Aorta (tissue), 5 donors: ENCODE data around the gene ACVR2A. TPM values are rescaled to one million over a fixed set of nuclear protein-coding genes. Genes with fewer than 3 reads are reported as not detected.

Experiments
- ATAC-seq: fragments of 200-7000 bp; cut with Tn5 transposase; one replicate; pipeline ENCODE4 v1.9.1; 2022; ENCODE audit warnings: moderate library complexity; ENCODE audit not compliant: low FRiP score
- DNase-seq, 2 donors: peaks; one replicate each; pipeline ENCODE4 v3.0.0-alpha.2; 2020
- H3K27ac ChIP-seq, 2 donors: one replicate each; pipeline ENCODE4 v1.5.1; 2013; ENCODE audit warnings: low read length in 2 of 2, mild to moderate bottlenecking in 2 of 2, moderate library complexity in 2 of 2, control low read depth in 1 of 2, inconsistent platforms in 1 of 2, low read depth in 1 of 2
- H3K27me3 ChIP-seq, 2 donors: one replicate each; pipeline ENCODE4 v1.6.1; 2013; ENCODE audit warnings: control low read depth in 1 of 2, low read length in 1 of 2, mild to moderate bottlenecking in 1 of 2, moderate library complexity in 1 of 2; ENCODE audit not compliant: insufficient read depth in 2 of 2, control insufficient read depth in 1 of 2
- H3K36me3 ChIP-seq, 2 donors: one replicate each; pipeline ENCODE4 v1.6.1; 2013; ENCODE audit warnings: control low read depth in 1 of 2, low read length in 1 of 2, mild to moderate bottlenecking in 1 of 2; ENCODE audit not compliant: insufficient read depth in 2 of 2, control insufficient read depth in 1 of 2
- H3K4me1 ChIP-seq, 2 donors: one replicate each; pipeline ENCODE4 v1.6.1; 2013; ENCODE audit warnings: low read length in 2 of 2, control low read depth in 1 of 2, mild to moderate bottlenecking in 1 of 2, moderate library complexity in 1 of 2; ENCODE audit not compliant: insufficient read depth in 2 of 2, control insufficient read depth in 1 of 2
- H3K4me3 ChIP-seq, 2 donors: one replicate each; pipeline ENCODE4 v1.5.1; 2013; ENCODE audit warnings: low read length in 2 of 2, control low read depth in 1 of 2, mild to moderate bottlenecking in 1 of 2
- H3K9me3 ChIP-seq: one replicate; pipeline ENCODE4 v1.6.1; 2013; ENCODE audit warnings: mild to moderate bottlenecking, low read length; ENCODE audit not compliant: control insufficient read depth
- WGBS, 2 donors: extraction: QIAGEN DNeasy Blood & Tissue Kit; methylation state at CpG; one replicate each; pipeline ENCODE4 v1.1.7; 2013; 5-methylcytosine and 5-hydroxymethylcytosine counted together
- intact Hi-C, 2 donors: fragments of 100-400 bp; cut with DNase I; formaldehyde crosslinking; loops; one replicate each; pipeline versions ENCODE4 v1.14.2 to v1.15.0; 2022
- polyA plus RNA-seq, 2 donors: library from polyadenylated mRNA; stranded (reverse); fragments of 200-250 nt; gene quantifications; one replicate each; pipeline ENCODE4 v1.2.3, GENCODE V29; 2013
- total RNA-seq, 2 donors: library from RNA; stranded (reverse); fragmentation: NEBNext Ultra II Directional; extraction: Animal tissue kit (Norgen Biotek cat#: 25700); gene quantifications; one replicate each; pipeline ENCODE4 v1.2.1, GENCODE V29; 2021
- donor health status: healthy with polysubstance abuse.
- donor health status: Bipolar disorder and iron deficiency.
- donor health status: DM: no; HTN: no; CAD: no.
- donor health status: DM: no; HTN: no; CAD: no.
- donor health status: DM: yes; HTN: yes; CAD: no.

The ACVR2A gene
- total and polyA plus RNA-seq, 4 donors, result 1.6 to 26.2 (median 8.4) TPM

DNA sequence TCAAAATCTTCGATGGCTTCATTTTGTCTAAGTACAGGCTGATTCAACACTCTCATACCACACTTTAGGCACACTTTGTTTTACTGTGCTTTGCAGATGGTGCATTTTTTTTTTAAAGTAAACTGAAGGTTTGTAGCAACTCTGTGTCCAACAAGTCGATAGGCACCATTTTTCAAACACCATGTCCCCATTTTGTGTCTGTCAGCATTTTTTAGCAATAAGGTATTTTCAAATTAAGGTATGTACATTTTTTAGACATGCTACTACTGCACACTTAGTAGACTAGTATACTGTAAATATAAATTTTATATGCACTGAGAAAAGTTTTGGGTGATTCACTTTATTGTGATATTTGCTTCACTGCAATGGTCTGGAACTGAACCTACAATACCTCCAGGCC, 131.3 kb downstream of the ACVR2A start:
- Histone ChIP-seq H3K36me3 (peaks cover 0 to 2% of the 10 kb centered on the region in 2 donors), H3K4me1 (no peaks in the 10 kb centered on the region), H3K27me3 (no peaks in the 10 kb centered on the region), H3K27ac (no peak overlapping the region), H3K9me3 (no peaks in the 10 kb centered on the region), H3K4me3 (no peak overlapping the region)
- 75 to 80% methylated on average over 2 of the region's 2 CpGs for WGBS, 2 donors
- intact Hi-C loops, result no loop called here
- no peak for DNase-seq
- ATAC-seq, result no peak

DNA sequence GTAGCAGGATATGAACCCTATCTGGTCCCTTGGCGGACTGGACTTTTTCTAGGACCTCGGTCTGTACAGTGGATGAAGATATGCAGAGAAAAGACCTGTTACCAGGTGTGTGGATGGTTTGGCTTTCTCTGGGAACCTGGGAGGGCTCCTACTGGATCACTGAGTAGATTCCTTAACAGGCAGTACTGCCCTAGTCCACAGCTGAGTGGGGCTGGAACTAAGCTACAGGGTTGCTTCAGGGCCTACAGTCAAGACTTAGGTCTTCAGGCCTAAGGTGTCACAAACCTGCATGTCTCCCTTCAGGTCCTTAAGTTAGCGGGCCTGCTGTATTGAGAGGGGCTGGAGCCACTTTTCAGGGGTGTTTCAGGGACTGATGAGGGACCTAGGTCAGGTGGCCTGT, 132.8 kb downstream of the ACVR2A start:
- peaks cover 0 to 2% of the 10 kb centered on the region in 2 donors for H3K36me3 ChIP-seq
- no peak for DNase-seq
- intact Hi-C loops, result no loop called here
- H3K4me1 ChIP-seq, result no peaks in the 10 kb centered on the region
- no peak overlapping the region for H3K27ac ChIP-seq
- H3K27me3 ChIP-seq, result no peaks in the 10 kb centered on the region
- no peak overlapping the region for H3K4me3 ChIP-seq
- H3K9me3 ChIP-seq, result no peaks in the 10 kb centered on the region
- no peak for ATAC-seq
- 97 to 99% methylated on average over 3 of the region's 3 CpGs for WGBS, 2 donors

Other genes with a start within 250 kb of the ACVR2A start
- gene ORC4, start 175.7 kb downstream of the ACVR2A start, total RNA-seq, result 10 to 100 TPM; 34.9 to 44.6 TPM
- gene ORC4, start 175.7 kb downstream of the ACVR2A start, polyA plus RNA-seq, result 10 to 100 TPM in 1 of 2 donors, 1 to 10 TPM in 1; 3.6 to 16.2 TPM
- gene MBD5, start 176.1 kb downstream of the ACVR2A start, total RNA-seq, result 10 to 100 TPM; 53.8 to 63.2 TPM
- 1 to 10 TPM; 4.1 to 5.2 TPM for gene MBD5, start 176.1 kb downstream of the ACVR2A start, polyA plus RNA-seq